GM13976 (cell line): ENCODE measurements around the gene TCF7L1.

Experiments used
- DNase-seq: peaks from one replicate; pipeline ENCODE4 v3.0.0; 2012; ENCODE audit warnings: low spot score
- in situ Hi-C: fragments of 300-500 bp; cut with MboI; formaldehyde crosslinking; loops from one replicate; pipeline ENCODE4 v1.12.0; 2022; ENCODE audit warnings: low sequenced_read_pairs, mixed read lengths, inconsistent platforms; ENCODE audit not compliant: unreplicated experiment
- TF ChIP-seq, protein P1 (sequence below): IDR thresholded peaks from 2 replicates; pipeline ENCODE4 v1.5.1; 2012; ENCODE audit warnings: borderline replicate concordance, mild to moderate bottlenecking; ENCODE audit not compliant: insufficient read depth; ENCODE audit errors: extremely low read depth, missing control alignments, control extremely low read depth

TCF7L1 gene

DNA sequence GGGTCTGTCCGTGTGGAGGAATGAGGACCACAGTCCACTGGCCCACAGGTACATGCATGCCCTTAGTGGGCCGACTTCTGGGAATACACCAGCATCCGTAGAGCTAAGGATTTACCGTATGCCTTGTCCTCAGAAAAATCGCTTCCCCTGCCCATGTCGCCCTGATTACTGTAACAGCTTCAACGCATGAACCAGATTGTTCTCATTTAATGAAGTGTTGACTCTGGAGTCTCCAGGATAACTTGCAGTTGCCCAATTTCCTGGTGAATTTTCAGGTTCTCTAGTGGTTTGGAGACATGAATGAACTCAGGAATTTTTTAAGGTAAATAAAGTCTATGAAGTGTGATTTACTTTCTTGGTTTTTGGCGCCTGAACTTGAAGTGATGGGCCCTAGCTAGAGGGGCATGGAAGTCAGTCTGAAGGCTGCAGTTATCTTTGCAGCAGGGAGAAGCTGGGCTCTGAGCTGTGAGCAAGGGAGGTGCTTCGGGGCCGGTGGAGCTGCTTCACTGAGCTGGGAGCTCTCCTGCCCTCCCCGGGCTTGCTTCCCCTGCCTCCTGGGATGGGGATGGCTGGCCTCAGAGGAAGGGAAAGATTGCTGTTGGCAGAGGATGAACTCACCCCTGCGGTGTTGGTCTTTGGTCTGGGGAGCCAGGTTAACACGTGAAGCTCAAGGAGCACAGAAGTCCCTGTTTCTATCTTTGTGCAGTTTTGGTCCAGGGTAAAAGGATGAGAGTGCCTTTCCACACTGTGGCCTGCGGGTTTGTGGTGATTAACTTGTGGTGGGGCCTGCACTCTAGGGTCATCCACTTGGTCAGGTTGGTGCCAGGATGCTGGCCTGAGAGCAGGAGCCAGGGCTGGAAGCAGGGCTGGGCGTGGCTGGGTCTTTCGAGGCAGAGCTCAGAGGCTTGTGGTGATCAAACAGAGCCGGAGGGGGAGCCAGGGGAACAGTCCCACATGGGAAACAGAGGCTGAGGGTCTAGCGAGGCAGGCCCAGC, 28.1 kb downstream of the TCF7L1 start:
- in situ Hi-C loops: no loop called here
- no peak for DNase-seq
- TF ChIP-seq, protein P1, sequence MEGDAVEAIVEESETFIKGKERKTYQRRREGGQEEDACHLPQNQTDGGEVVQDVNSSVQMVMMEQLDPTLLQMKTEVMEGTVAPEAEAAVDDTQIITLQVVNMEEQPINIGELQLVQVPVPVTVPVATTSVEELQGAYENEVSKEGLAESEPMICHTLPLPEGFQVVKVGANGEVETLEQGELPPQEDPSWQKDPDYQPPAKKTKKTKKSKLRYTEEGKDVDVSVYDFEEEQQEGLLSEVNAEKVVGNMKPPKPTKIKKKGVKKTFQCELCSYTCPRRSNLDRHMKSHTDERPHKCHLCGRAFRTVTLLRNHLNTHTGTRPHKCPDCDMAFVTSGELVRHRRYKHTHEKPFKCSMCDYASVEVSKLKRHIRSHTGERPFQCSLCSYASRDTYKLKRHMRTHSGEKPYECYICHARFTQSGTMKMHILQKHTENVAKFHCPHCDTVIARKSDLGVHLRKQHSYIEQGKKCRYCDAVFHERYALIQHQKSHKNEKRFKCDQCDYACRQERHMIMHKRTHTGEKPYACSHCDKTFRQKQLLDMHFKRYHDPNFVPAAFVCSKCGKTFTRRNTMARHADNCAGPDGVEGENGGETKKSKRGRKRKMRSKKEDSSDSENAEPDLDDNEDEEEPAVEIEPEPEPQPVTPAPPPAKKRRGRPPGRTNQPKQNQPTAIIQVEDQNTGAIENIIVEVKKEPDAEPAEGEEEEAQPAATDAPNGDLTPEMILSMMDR: no peak

DNA sequence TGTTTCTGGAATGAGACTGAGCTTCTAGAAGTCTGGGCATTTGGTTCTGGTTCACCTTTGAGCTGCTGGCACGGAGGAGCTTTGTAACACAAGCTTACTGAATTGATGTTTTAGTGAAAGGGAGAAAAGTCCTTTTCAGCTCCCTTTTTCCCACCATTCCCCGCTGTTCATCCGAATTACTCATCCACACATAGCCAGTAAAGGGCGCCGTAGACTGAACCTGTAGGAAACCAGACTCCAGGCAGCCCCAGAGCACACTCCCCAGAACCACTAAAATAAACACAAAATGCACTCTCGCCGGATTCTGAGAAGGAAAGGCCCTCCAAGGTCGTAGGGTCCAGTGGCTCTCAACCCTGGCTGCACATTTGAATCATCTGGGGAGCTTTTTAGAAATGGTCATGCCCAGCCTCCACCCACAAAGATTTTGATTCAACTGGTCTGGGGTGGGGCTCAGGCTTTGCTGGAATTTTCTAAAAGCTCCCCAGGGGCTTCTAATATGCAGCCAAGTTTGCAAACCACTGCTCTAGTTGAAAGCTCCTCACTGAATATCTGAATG, 29.6 kb downstream of the TCF7L1 start:
- TF ChIP-seq, protein P1: no peak
- DNase-seq: no peak
- in situ Hi-C loops: no loop called here

DNA sequence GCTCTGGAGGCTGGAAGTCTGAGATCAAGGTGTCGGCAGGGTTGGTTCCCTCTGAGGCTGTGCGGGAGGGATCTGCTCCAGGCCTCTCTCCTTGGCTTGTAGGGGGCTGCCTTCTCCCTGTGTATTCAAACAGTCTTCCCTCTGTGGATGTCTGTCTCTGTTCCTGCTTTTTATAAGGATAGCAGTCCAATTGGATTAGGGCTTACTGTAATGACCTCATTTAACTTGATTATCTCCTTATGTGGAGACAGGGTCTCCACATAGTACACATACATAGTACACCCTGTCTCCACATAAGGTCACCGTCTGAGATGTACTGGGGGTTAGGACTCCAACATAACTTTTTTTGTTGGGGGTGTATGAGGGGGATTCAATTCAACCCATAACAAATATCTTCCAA, 30.5 kb downstream of the TCF7L1 start:
- DNase-seq: no peak
- TF ChIP-seq, protein P1: no peak
- in situ Hi-C loops: no loop called here

DNA sequence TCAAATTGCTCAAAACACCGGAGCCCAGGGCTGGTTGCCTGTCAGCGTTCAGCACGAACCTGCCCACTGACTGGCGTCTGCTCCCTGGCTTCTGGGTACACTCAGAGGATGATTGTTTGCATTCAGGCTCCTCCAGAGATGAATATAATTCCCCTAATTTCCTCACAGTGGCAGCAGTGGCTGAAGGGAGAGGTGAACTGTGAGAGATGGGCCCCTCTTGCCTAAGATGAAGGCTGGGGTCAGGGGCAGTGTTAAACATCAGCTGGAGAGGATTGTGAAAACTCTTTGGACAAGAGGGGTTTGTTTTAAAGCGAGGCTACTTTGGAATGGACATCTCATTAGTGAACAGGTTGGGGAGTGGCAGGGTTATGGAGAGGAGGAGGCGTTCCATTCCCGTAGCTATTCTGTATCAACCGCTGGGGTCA, 31.0 kb downstream of the TCF7L1 start:
- TF ChIP-seq, protein P1: no peak
- DNase-seq: no peak
- in situ Hi-C loops: no loop called here

DNA sequence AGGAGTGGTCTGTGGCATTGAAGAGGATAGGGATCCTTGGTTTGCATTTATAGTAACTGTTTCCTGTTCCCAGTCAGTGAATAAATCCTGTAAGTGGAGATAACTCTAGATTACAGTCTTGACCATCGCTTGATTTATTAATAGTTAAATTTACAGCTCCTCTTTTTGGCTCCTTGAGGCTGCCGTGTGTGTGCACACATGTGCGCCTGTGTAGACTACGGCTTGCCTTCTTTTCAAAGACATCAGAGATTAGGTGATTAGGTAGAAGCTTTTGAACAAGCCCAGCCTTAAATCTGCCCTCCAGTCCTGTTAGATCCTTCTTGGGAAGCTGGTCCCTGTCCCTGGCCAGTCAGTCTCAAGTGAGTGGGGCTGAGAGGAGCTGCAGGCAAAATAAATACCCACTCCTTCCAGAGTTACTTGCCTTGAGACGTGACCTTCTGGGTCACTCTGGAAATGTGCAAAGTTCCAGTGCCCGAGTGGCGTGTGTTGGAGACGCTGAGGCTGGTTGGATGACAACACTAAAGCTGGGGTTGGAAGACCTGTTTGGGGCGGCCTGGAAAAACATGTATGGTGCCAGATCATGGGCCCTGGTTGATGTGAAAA, 32.0 kb downstream of the TCF7L1 start:
- TF ChIP-seq, protein P1: no peak
- in situ Hi-C loops: no loop called here
- DNase-seq: no peak

DNA sequence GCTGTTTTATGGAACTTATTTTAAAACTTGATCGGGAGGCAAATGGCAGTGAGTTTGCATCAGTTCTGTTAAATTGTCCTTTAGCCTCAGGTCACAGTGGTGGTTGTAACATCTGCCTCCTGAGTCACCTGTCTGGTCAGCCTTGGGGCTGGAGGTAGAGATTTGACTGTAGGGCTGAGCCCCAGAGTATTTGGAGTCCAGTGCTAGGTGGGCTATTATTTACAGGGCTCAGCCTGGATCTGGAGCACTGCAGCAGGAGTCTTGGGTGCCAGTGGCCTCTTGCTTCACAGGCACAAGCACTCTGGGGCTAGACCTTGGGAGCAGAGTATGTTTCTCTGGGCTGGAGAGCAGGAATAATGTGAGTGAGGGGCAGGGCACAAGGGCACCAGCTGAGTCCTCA, 32.8 kb downstream of the TCF7L1 start:
- in situ Hi-C loops: no loop called here
- TF ChIP-seq, protein P1: no peak
- no peak for DNase-seq
